HEK293T (cell line): ENCODE results near the gene BMP6.

Experiments used
- CTCF ChIA-PET: fragments of 350-600 bp; formaldehyde crosslinking; extraction: SDS; loops from one replicate; lab custom pipeline; 2021; ENCODE audit warnings: antibody characterized with exemption, inconsistent platforms; lab: Yijun Ruan, JAX
- POLR2A ChIA-PET: fragments of 350-600 bp; formaldehyde crosslinking; extraction: SDS; loops from one replicate; lab custom pipeline; 2020; ENCODE audit warnings: antibody characterized with exemption, inconsistent platforms; lab: Yijun Ruan, JAX
- DNase-seq: peaks from one replicate; pipeline ENCODE4 v3.0.0; 2012; ENCODE audit warnings: mixed read lengths; ENCODE audit errors: extremely low spot score
- ARNT ChIP-seq: fragments of 450-650 bp; IDR thresholded peaks from 2 replicates; pipeline ENCODE4 v1.6.1; 2017; ENCODE audit warnings: mild to moderate bottlenecking
- BHLHE40 ChIP-seq: fragments of 450-650 bp; IDR thresholded peaks from 2 replicates; pipeline ENCODE4 v1.6.1; 2016; ENCODE audit warnings: mild to moderate bottlenecking, moderate library complexity, borderline replicate concordance
- CTBP1 ChIP-seq: fragments of 450-650 bp; IDR thresholded peaks from 2 replicates; pipeline ENCODE4 v1.6.1; 2016; ENCODE audit warnings: borderline replicate concordance
- ELF4 ChIP-seq: fragments of 450-650 bp; IDR thresholded peaks from 2 replicates; pipeline ENCODE4 v1.6.1; 2017; ENCODE audit warnings: antibody characterized with exemption
- FOXA1 ChIP-seq: fragments of 450-650 bp; IDR thresholded peaks from 2 replicates; pipeline ENCODE4 v1.6.1; 2016; ENCODE audit warnings: mild to moderate bottlenecking
- FOXK2 ChIP-seq: fragments of 450-650 bp; IDR thresholded peaks from 2 replicates; pipeline ENCODE4 v1.6.1; 2016; ENCODE audit warnings: mild to moderate bottlenecking
- FOXM1 ChIP-seq: fragments of 450-650 bp; IDR thresholded peaks from 2 replicates; pipeline ENCODE4 v1.6.1; 2017; ENCODE audit warnings: mild to moderate bottlenecking, borderline replicate concordance
- HDGF ChIP-seq: fragments of 450-650 bp; IDR thresholded peaks from 2 replicates; pipeline ENCODE4 v1.6.1; 2017; ENCODE audit warnings: antibody characterized with exemption, borderline replicate concordance
- L3MBTL2 ChIP-seq: fragments of 450-650 bp; conservative IDR thresholded peaks from 2 replicates; pipeline ENCODE4 v1.6.1; 2016; ENCODE audit warnings: mild to moderate bottlenecking
- LEF1 ChIP-seq: fragments of 450-650 bp; IDR thresholded peaks from 2 replicates; pipeline ENCODE4 v1.6.1; 2017; ENCODE audit warnings: mild to moderate bottlenecking, borderline replicate concordance
- NFRKB ChIP-seq: fragments of 450-650 bp; IDR thresholded peaks from 2 replicates; pipeline ENCODE4 v1.6.1; 2016; ENCODE audit warnings: mild to moderate bottlenecking, moderate library complexity
- PKNOX1 ChIP-seq: fragments of 450-650 bp; IDR thresholded peaks from 2 replicates; pipeline ENCODE4 v1.6.1; 2016
- SP1 ChIP-seq: fragments of 450-650 bp; IDR thresholded peaks from 2 replicates; pipeline ENCODE4 v1.6.1; 2017
- SUZ12 ChIP-seq: fragments of 450-650 bp; IDR thresholded peaks from 2 replicates; pipeline ENCODE4 v1.6.1; 2016; ENCODE audit warnings: mild to moderate bottlenecking
- TARDBP ChIP-seq: fragments of 450-650 bp; IDR thresholded peaks from 2 replicates; pipeline ENCODE4 v1.6.1; 2016
- ZNF384 ChIP-seq: fragments of 450-650 bp; IDR thresholded peaks from 2 replicates; pipeline ENCODE4 v1.6.1; 2016

BMP6 gene

GRCh38 chr6:7730784-7731227 is 4.9 kb downstream of the BMP6 start:
- TF ChIP-seq FOXA1 (no peak), FOXM1 (no peak), NFRKB (no peak), ZNF384 (no peak), ARNT (no peak), LEF1 (no peak), L3MBTL2 (no peak), BHLHE40 (no peak), SP1 (no peak), CTBP1 (no peak), ELF4 (no peak), HDGF (no peak), SUZ12 (no peak), FOXK2 (no peak), PKNOX1 (no peak), TARDBP (no peak)
- no peak for DNase-seq
- POLR2A ChIA-PET = no interaction called here
- CTCF ChIA-PET = interaction anchor here (0.6 kb wide), 1 partner anchor 86 kb away, joined by 3 read pairs; no protein-coding TSS in a partner anchor

GRCh38 chr6:7731294-7731693 is 5.4 kb downstream of the BMP6 start:
- POLR2A ChIA-PET = no interaction called here
- CTCF ChIA-PET = interaction anchor here (0.6 kb wide), 1 partner anchor 86 kb away, joined by 3 read pairs; no protein-coding TSS in a partner anchor
- TF ChIP-seq SP1 (no peak), SUZ12 (no peak), CTBP1 (no peak), L3MBTL2 (no peak), FOXM1 (no peak), ZNF384 (no peak), FOXK2 (no peak), HDGF (no peak), PKNOX1 (no peak), TARDBP (no peak), BHLHE40 (no peak), LEF1 (no peak), ELF4 (no peak), FOXA1 (no peak), ARNT (no peak), NFRKB (no peak)
- no peak for DNase-seq

DNA sequence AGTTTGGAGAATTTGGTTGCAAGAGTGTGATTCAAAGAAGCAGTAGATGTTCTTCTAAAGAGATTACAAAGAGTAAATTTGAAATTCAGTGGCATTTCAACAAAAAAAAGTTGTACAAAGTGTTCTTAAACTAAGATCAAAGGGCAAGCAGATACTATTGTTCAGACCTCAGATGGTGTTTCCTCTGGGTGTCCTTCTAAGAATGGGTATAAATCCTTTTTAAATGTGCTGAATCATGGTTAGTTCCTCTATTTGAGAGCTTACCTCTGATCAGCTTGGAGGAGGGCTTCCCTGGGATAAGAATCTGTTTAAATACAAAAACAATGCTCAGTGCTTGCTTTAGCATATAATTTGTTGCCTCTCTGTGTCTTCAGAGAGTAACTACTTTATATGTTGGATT is 6.3 kb downstream of the BMP6 start:
- DNase-seq = no peak
- TF ChIP-seq FOXA1 (no peak), LEF1 (no peak), L3MBTL2 (no peak), ELF4 (no peak), TARDBP (no peak), PKNOX1 (no peak), ARNT (no peak), NFRKB (no peak), ZNF384 (no peak), SP1 (no peak), HDGF (no peak), CTBP1 (no peak), FOXM1 (no peak), BHLHE40 (no peak), FOXK2 (no peak), SUZ12 (no peak)
- ChIA-PET CTCF (no interaction called here), POLR2A (no interaction called here)

DNA sequence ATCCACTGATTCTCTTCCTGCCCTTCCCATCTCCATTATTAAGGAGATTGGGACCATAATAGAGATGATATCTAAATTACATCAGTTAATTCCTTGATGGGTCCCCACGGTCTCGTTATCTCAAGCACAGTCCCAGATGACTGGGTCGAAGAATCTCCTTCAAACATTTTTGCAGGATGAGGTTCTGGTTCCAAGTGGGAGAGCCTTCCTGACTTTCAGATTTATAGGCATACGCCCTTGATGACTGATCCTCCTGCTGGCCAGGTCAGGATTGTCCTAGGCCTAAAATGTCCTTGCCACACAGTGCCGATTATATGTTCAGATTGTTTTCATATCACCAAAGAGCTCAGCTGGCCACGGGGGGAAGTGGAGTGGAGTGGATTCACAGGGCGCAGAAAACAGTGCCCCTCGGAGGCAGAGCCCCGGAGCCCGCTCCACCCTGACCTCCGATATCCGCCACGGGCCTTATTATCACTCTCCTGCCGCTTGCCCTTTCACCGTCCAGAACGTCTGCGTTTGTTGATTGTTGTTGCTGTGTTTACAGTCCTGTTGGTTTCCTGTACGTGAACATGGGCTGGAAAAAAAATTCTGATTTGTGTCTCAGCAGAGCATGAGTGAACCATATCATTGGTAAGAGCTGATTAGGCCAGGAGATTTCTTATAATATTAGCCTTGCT is 8.9 kb downstream of the BMP6 start:
- ChIA-PET POLR2A (no interaction called here), CTCF (no interaction called here)
- TF ChIP-seq SUZ12 (no peak), SP1 (no peak), NFRKB (no peak), LEF1 (no peak), ARNT (no peak), TARDBP (no peak), FOXK2 (no peak), BHLHE40 (no peak), CTBP1 (no peak), HDGF (no peak), FOXA1 (no peak), ELF4 (no peak), FOXM1 (no peak), PKNOX1 (no peak), ZNF384 (no peak), L3MBTL2 (no peak)
- DNase-seq = no peak

DNA sequence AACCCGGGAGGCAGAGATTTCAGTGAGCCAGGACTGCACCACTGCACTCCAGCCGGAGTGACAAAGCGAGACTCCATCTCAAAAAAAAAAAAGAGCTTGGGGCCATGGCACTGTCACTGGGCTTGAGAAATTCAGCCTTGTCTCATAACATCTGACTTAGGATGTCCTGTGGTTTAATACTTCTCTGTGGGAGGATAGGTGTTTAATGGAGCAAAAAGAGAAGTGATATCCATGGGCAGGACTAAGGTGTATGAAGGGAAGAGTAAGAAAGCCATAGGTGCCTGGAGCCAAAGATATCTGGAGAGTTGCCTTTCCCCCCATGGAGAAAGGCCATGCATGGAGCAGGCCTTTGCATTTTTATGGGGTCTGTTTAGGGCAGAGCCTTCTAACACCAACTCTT is 11.2 kb downstream of the BMP6 start:
- no peak for DNase-seq
- TF ChIP-seq ZNF384 (no peak), BHLHE40 (no peak)
- POLR2A ChIA-PET = no interaction called here
- CTCF ChIA-PET = no interaction called here
